Measurements from ENCODE around the gene BCAS3.

BCAS3 gene

GRCh38 chr17:61280851-61281250 is 603.2 kb downstream of the BCAS3 start:
- DNase-seq = no peak

GRCh38 chr17:61282377-61282776 is 604.7 kb downstream of the BCAS3 start:
- no peak for DNase-seq

- DNase-seq = no peak
These were observed 605.4 kb downstream of the BCAS3 start for GRCh38 chr17:61283043-61283442.

- no peak for DNase-seq
These were observed 606.5 kb downstream of the BCAS3 start for GRCh38 chr17:61284174-61284573.

- no peak for DNase-seq
These were observed 607.1 kb downstream of the BCAS3 start for GRCh38 chr17:61284746-61285145.

GRCh38 chr17:61285526-61286320 is 608.1 kb downstream of the BCAS3 start:
- DNase-seq = no peak

- DNase-seq = no peak
These were observed 608.8 kb downstream of the BCAS3 start for GRCh38 chr17:61286449-61286848.

GRCh38 chr17:61289408-61290385 is 612.0 kb downstream of the BCAS3 start:
- DNase-seq = no peak

GRCh38 chr17:61291451-61292285 is 614.0 kb downstream of the BCAS3 start:
- DNase-seq = no peak

- DNase-seq = no peak
These were observed 616.6 kb downstream of the BCAS3 start for GRCh38 chr17:61294286-61294685.

GRCh38 chr17:61294777-61295176 is 617.1 kb downstream of the BCAS3 start:
- no peak for DNase-seq

GRCh38 chr17:61296058-61296457 is 618.4 kb downstream of the BCAS3 start:
- DNase-seq = no peak

- DNase-seq = no peak
These were observed 622.2 kb downstream of the BCAS3 start for GRCh38 chr17:61299517-61300513.

- no peak for DNase-seq
These were observed 625.5 kb downstream of the BCAS3 start for GRCh38 chr17:61302953-61303816.

- DNase-seq = no peak
These were observed 626.1 kb downstream of the BCAS3 start for GRCh38 chr17:61303817-61304096.

GRCh38 chr17:61305024-61305423 is 627.4 kb downstream of the BCAS3 start:
- DNase-seq = no peak

- no peak for DNase-seq
These were observed 628.4 kb downstream of the BCAS3 start for GRCh38 chr17:61306003-61306402.

- DNase-seq = no peak
These were observed 630.5 kb downstream of the BCAS3 start for GRCh38 chr17:61307905-61308886.
